SK-N-SH (cell line): ENCODE data around the gene CEP63. TPM values are rescaled to one million over a fixed set of nuclear protein-coding genes. Genes with fewer than 3 reads are reported as not detected.

Source experiments
- CTCF ChIA-PET: fragments of 300-600, 350-600 bp; formaldehyde crosslinking; extraction: SDS; loops from one replicate; lab custom pipeline; 2021; lab: Yijun Ruan, JAX
- POLR2A ChIA-PET: fragments of 350-600 bp; sonication (Branson Sonifier 250); formaldehyde crosslinking; extraction: SDS; loops from one replicate; lab custom pipeline; 2020; ENCODE audit warnings: antibody characterized with exemption, inconsistent platforms; lab: Yijun Ruan, JAX
- DNase-seq: peaks from one replicate; pipeline ENCODE4 v3.0.0; 2012
- H2AFZ ChIP-seq: fragments of 200-600 bp; sonication (generic); 2 replicates; pipeline ENCODE4 v1.8.1; 2016; ENCODE audit warnings: antibody characterized with exemption, mild to moderate bottlenecking, low read depth
- H3F3A ChIP-seq: fragments of 200-600 bp; sonication (generic); replicated peaks from 2 replicates; pipeline ENCODE3; 2016; ENCODE audit warnings: antibody characterized with exemption, mild to moderate bottlenecking; ENCODE audit not compliant: insufficient read depth
- H3K27ac ChIP-seq, 2 experiments: fragments of 200-500 bp in 1 of 2; fragments of 200-600 bp in 1 of 2; sonication (Bioruptor generic) in 1 of 2; sonication (generic), shearing (Covaris generic) in 1 of 2; 2 replicates each; pipeline versions ENCODE4 v1.5.1 to v1.6.1; 2014 to 2016; ENCODE audit warnings: low read depth in 2 of 2, inconsistent platforms in 1 of 2, low read length in 1 of 2, mild to moderate bottlenecking in 1 of 2, mixed read lengths in 1 of 2
- H3K27me3 ChIP-seq: fragments of 200-600 bp; sonication (generic), shearing (Covaris generic); 2 replicates; pipeline ENCODE4 v1.6.1; 2016; ENCODE audit warnings: mixed run types; ENCODE audit not compliant: insufficient read depth
- H3K36me3 ChIP-seq, 2 experiments: fragments of 200-500 bp in 1 of 2; fragments of 200-600 bp in 1 of 2; sonication (Bioruptor generic) in 1 of 2; sonication (generic) in 1 of 2; replicated peaks in 1 of 2; 2 replicates each; pipeline versions ENCODE3 to v1.5.1; 2014 to 2016; ENCODE audit warnings: low read length in 1 of 2, mild to moderate bottlenecking in 1 of 2; ENCODE audit not compliant: insufficient read depth in 2 of 2, control insufficient read depth in 1 of 2
- H3K4me1 ChIP-seq, 2 experiments: fragments of 200-500 bp in 1 of 2; fragments of 200-600 bp in 1 of 2; sonication (Bioruptor generic) in 1 of 2; sonication (generic), shearing (Covaris generic) in 1 of 2; 2 replicates each; pipeline versions ENCODE4 v1.5.1 to v1.6.1; 2014 to 2016; ENCODE audit warnings: low read depth in 1 of 2, low read length in 1 of 2, mixed run types in 1 of 2; ENCODE audit not compliant: insufficient read depth in 2 of 2, control insufficient read depth in 1 of 2
- H3K4me2 ChIP-seq: fragments of 200-600 bp; sonication (generic), shearing (Covaris generic); 2 replicates; pipeline ENCODE4 v1.6.1; 2017; ENCODE audit warnings: mixed run types
- H3K4me3 ChIP-seq, 2 experiments: fragments of 200-500 bp in 1 of 2; fragments of 200-600 bp in 1 of 2; sonication (Bioruptor generic) in 1 of 2; sonication (generic), shearing (Covaris generic) in 1 of 2; 2 replicates each; pipeline versions ENCODE4 v1.5.1 to v1.8.1; 2014 to 2016; ENCODE audit warnings: low read depth in 2 of 2, inconsistent platforms in 1 of 2, low read length in 1 of 2, mild to moderate bottlenecking in 1 of 2, mixed read lengths in 1 of 2, moderate library complexity in 1 of 2
- H3K79me2 ChIP-seq: fragments of 200-600 bp; sonication (generic); 2 replicates; pipeline ENCODE4 v1.8.1; 2017; ENCODE audit warnings: mild to moderate bottlenecking; ENCODE audit not compliant: insufficient read depth
- H3K9ac ChIP-seq: fragments of 200-600 bp; sonication (generic); 2 replicates; pipeline ENCODE4 v1.6.1; 2017; ENCODE audit warnings: mixed run types
- H3K9me2 ChIP-seq: fragments of 200-600 bp; sonication (generic); 2 replicates; pipeline ENCODE4 v1.6.1; 2017; ENCODE audit warnings: mixed run types
- H3K9me3 ChIP-seq: fragments of 200-600 bp; sonication (generic); 2 replicates; pipeline ENCODE4 v1.6.1; 2017; ENCODE audit warnings: mixed run types, mild to moderate bottlenecking, moderate library complexity
- H4K20me1 ChIP-seq: fragments of 200-600 bp; sonication (generic); 2 replicates; pipeline ENCODE4 v1.6.1; 2017; ENCODE audit warnings: mild to moderate bottlenecking, mixed run types; ENCODE audit not compliant: insufficient read depth
- FOXM1 ChIP-seq: IDR thresholded peaks from 2 replicates; pipeline ENCODE4 v1.4.0; 2012; ENCODE audit warnings: low read depth, mild to moderate bottlenecking
- MEF2A ChIP-seq: IDR thresholded peaks from 2 replicates; pipeline ENCODE4 v1.4.0; 2012; ENCODE audit warnings: low read depth, borderline replicate concordance
- MXI1 ChIP-seq: IDR thresholded peaks from 2 replicates; pipeline ENCODE4 v1.6.1; 2012; ENCODE audit warnings: mild to moderate bottlenecking, low read depth, low read length, improper control_type of control experiment
- NFIC ChIP-seq: IDR thresholded peaks from 2 replicates; pipeline ENCODE4 v1.4.0; 2012; ENCODE audit warnings: borderline replicate concordance
- NRF1 ChIP-seq: IDR thresholded peaks from 2 replicates; pipeline ENCODE4 v1.6.1; 2012; ENCODE audit warnings: low read depth, mild to moderate bottlenecking, low read length
- POLR2AphosphoS5 ChIP-seq: IDR thresholded peaks from 2 replicates; pipeline ENCODE4 v1.6.1; 2012; ENCODE audit warnings: low read depth, low read length
- TCF12 ChIP-seq: IDR thresholded peaks from 2 replicates; pipeline ENCODE4 v1.4.0; 2012
- YY1 ChIP-seq: IDR thresholded peaks from 2 replicates; pipeline ENCODE4 v1.4.0; 2012; ENCODE audit warnings: low read depth, mild to moderate bottlenecking
- WGBS: methylation state at CpG from one replicate; pipeline ENCODE4 v1.1.6; 2017; ENCODE audit warnings: low lambda C conversion rate; 5-methylcytosine and 5-hydroxymethylcytosine counted together
- polyA plus RNA-seq, 3 experiments: library from polyadenylated mRNA; depleted of rRNA; stranded (reverse); fragments of >200 nt; gene quantifications; 2 replicates each; pipeline ENCODE4 v1.2.3, GENCODE V29; 2012
- TF ChIP-seq, protein P1 (sequence below): IDR thresholded peaks from 2 replicates; pipeline ENCODE4 v1.4.0; 2012; ENCODE audit warnings: low read depth, borderline replicate concordance
- TF ChIP-seq, protein P2 (sequence below): fragments of 200-600 bp; sonication (generic); IDR thresholded peaks from 2 replicates; pipeline ENCODE4 v1.6.1; 2017; ENCODE audit warnings: antibody characterized with exemption, mild to moderate bottlenecking, moderate library complexity
- TF ChIP-seq, protein P3 (sequence below): IDR thresholded peaks from 2 replicates; pipeline ENCODE4 v1.4.0; 2012; ENCODE audit warnings: low read depth
- TF ChIP-seq, protein P4 (sequence below): IDR thresholded peaks from 2 replicates; pipeline ENCODE4 v1.6.1; 2012; ENCODE audit warnings: mild to moderate bottlenecking, low read depth, low read length, moderate library complexity
- TF ChIP-seq, protein P5 (sequence below): fragments of 150-350 bp; IDR thresholded peaks from 2 replicates; pipeline ENCODE4 v1.6.1; 2016; ENCODE audit warnings: mild to moderate bottlenecking, low read depth, low read length
- TF ChIP-seq, protein P6 (sequence below): fragments of 150-350 bp; IDR thresholded peaks from 2 replicates; pipeline ENCODE4 v1.6.1; 2017; ENCODE audit warnings: antibody characterized with exemption, low read length, low read depth, borderline replicate concordance
- TF ChIP-seq, protein P7 (sequence below): IDR thresholded peaks from 2 replicates; pipeline ENCODE4 v1.4.0; 2012; ENCODE audit warnings: low read depth, borderline replicate concordance

The CEP63 gene
- polyA plus RNA-seq, 1 of the 3 experiments (the other 2 are of a cell fraction): 6.3 TPM

DNA sequence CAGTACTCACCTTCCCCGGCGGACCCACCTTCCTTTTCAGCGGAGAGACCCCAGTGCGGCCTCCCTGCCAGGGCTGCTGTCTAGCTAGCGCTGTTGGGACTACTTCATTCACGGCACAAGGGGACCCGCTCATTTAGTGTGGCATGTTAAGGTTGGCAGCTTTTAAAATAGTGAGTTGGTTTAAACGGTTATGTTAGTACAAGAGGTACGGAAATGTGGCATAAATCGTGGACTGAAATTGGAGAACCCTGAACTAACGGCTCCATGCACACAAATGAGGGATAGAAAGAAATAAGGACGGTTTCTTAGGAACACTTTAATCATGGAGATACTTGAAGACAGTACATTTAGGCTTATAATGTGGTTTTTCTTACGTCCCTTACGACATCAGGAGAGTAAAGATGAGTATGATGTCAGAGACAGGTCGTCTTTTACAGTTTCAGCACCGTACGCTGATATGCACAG is 752 bp downstream of the CEP63 start:
- TF ChIP-seq, protein P1, sequence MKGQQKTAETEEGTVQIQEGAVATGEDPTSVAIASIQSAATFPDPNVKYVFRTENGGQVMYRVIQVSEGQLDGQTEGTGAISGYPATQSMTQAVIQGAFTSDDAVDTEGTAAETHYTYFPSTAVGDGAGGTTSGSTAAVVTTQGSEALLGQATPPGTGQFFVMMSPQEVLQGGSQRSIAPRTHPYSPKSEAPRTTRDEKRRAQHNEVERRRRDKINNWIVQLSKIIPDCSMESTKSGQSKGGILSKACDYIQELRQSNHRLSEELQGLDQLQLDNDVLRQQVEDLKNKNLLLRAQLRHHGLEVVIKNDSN: no peak
- TF ChIP-seq, protein P2, sequence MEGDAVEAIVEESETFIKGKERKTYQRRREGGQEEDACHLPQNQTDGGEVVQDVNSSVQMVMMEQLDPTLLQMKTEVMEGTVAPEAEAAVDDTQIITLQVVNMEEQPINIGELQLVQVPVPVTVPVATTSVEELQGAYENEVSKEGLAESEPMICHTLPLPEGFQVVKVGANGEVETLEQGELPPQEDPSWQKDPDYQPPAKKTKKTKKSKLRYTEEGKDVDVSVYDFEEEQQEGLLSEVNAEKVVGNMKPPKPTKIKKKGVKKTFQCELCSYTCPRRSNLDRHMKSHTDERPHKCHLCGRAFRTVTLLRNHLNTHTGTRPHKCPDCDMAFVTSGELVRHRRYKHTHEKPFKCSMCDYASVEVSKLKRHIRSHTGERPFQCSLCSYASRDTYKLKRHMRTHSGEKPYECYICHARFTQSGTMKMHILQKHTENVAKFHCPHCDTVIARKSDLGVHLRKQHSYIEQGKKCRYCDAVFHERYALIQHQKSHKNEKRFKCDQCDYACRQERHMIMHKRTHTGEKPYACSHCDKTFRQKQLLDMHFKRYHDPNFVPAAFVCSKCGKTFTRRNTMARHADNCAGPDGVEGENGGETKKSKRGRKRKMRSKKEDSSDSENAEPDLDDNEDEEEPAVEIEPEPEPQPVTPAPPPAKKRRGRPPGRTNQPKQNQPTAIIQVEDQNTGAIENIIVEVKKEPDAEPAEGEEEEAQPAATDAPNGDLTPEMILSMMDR: no peak
- TF ChIP-seq, protein P3, sequence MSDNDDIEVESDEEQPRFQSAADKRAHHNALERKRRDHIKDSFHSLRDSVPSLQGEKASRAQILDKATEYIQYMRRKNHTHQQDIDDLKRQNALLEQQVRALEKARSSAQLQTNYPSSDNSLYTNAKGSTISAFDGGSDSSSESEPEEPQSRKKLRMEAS: no peak
- TF ChIP-seq, all 33 proteins: peak for 0
- Histone ChIP-seq H3K4me2 (peak overlapping the region; percentile 92), H3F3A (peaks cover 50% of the 10 kb centered on the region), H3K9me3 (no peaks in the 10 kb centered on the region), H3K27ac (peak overlapping the region; percentile 95 to 98), H3K27me3 (no peaks in the 10 kb centered on the region), H3K79me2 (peaks cover 93% of the 10 kb centered on the region), H3K4me1 (peaks cover 12 to 33% of the 10 kb centered on the region in 2 experiments), H3K9ac (peak overlapping the region; percentile 95), H3K9me2 (no peaks in the 10 kb centered on the region), H2AFZ (peak overlapping the region; percentile 32; the same call in 1 of the 2 replicates), H4K20me1 (no peaks in the 10 kb centered on the region), H3K4me3 (peak overlapping the region; percentile 85 to 96), H3K36me3 (peaks cover 13 to 14% of the 10 kb centered on the region in 2 experiments)
- peak; percentile 16 for DNase-seq
- ChIA-PET CTCF (interaction anchor here (0.7 to 17.6 kb wide), 7 partner anchors 10 to 558 kb away, joined by 3 to 375 read pairs (median 3); partner anchors contain the start of gene RYK), POLR2A (interaction anchor here (0.6 to 1.4 kb wide), 2 partner anchors 27 to 79 kb away, joined by 3 to 6 read pairs; no protein-coding TSS in a partner anchor)
- WGBS: 2% methylated on average over 16 of the region's 17 CpGs

DNA sequence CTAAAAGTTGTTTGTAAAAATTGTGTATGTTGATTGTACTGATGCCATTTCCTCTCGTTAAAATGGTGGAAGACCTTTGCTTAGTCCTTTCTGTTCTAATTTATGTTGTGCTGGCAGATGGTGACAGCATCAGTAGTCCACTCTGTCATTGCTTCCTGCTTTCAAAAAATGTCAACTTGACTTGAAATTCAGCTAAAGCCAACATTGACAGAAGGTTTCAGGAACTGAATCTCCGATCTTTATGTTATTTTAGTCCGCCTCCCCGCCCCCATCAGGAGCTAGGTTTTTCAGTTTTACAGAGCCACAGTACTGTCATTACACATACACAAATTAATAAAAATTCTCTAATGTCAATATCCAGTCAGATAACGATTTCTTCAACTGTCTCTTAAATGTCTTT is 1.5 kb downstream of the CEP63 start:
- H3K27me3 ChIP-seq: no peaks in the 10 kb centered on the region
- ChIA-PET POLR2A (no interaction called here), CTCF (interaction anchor here (0.5 to 17.6 kb wide), 5 partner anchors 11 to 274 kb away, joined by 3 to 375 read pairs (median 3); no protein-coding TSS in a partner anchor)
- peak overlapping the region; percentile 85 to 96; a peak in 2 of 4 replicates for H3K4me3 ChIP-seq
- 72% methylated on average over 5 of the region's 5 CpGs for WGBS
- H4K20me1 ChIP-seq: no peaks in the 10 kb centered on the region
- DNase-seq: peak; percentile 22
- H3K4me2 ChIP-seq: peak overlapping the region; percentile 92
- peaks cover 47% of the 10 kb centered on the region for H3F3A ChIP-seq
- H3K27ac ChIP-seq: peak overlapping the region in 1 of 2 experiments; percentile 95; a peak in 2 of 4 replicates
- H3K4me1 ChIP-seq: peaks cover 12 to 30% of the 10 kb centered on the region in 2 experiments
- no peaks in the 10 kb centered on the region for H3K9me2 ChIP-seq
- peaks cover 5 to 6% of the 10 kb centered on the region in 2 experiments for H3K36me3 ChIP-seq
- H3K9ac ChIP-seq: peak overlapping the region; percentile 95
- no peaks in the 10 kb centered on the region for H3K9me3 ChIP-seq
- peaks cover 93% of the 10 kb centered on the region for H3K79me2 ChIP-seq
- no peak overlapping the region for H2AFZ ChIP-seq
- TF ChIP-seq POLR2AphosphoS5 (no peak), NFIC (no peak), TCF12 (no peak), YY1 (no peak), FOXM1 (no peak), MXI1 (no peak), NRF1 (no peak), MEF2A (no peak)
- TF ChIP-seq, protein P4, sequence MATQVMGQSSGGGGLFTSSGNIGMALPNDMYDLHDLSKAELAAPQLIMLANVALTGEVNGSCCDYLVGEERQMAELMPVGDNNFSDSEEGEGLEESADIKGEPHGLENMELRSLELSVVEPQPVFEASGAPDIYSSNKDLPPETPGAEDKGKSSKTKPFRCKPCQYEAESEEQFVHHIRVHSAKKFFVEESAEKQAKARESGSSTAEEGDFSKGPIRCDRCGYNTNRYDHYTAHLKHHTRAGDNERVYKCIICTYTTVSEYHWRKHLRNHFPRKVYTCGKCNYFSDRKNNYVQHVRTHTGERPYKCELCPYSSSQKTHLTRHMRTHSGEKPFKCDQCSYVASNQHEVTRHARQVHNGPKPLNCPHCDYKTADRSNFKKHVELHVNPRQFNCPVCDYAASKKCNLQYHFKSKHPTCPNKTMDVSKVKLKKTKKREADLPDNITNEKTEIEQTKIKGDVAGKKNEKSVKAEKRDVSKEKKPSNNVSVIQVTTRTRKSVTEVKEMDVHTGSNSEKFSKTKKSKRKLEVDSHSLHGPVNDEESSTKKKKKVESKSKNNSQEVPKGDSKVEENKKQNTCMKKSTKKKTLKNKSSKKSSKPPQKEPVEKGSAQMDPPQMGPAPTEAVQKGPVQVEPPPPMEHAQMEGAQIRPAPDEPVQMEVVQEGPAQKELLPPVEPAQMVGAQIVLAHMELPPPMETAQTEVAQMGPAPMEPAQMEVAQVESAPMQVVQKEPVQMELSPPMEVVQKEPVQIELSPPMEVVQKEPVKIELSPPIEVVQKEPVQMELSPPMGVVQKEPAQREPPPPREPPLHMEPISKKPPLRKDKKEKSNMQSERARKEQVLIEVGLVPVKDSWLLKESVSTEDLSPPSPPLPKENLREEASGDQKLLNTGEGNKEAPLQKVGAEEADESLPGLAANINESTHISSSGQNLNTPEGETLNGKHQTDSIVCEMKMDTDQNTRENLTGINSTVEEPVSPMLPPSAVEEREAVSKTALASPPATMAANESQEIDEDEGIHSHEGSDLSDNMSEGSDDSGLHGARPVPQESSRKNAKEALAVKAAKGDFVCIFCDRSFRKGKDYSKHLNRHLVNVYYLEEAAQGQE: no peak
- TF ChIP-seq, protein P5, sequence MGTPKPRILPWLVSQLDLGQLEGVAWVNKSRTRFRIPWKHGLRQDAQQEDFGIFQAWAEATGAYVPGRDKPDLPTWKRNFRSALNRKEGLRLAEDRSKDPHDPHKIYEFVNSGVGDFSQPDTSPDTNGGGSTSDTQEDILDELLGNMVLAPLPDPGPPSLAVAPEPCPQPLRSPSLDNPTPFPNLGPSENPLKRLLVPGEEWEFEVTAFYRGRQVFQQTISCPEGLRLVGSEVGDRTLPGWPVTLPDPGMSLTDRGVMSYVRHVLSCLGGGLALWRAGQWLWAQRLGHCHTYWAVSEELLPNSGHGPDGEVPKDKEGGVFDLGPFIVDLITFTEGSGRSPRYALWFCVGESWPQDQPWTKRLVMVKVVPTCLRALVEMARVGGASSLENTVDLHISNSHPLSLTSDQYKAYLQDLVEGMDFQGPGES: no peak
- TF ChIP-seq, protein P6, sequence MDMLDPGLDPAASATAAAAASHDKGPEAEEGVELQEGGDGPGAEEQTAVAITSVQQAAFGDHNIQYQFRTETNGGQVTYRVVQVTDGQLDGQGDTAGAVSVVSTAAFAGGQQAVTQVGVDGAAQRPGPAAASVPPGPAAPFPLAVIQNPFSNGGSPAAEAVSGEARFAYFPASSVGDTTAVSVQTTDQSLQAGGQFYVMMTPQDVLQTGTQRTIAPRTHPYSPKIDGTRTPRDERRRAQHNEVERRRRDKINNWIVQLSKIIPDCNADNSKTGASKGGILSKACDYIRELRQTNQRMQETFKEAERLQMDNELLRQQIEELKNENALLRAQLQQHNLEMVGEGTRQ: no peak
- TF ChIP-seq, protein P7, sequence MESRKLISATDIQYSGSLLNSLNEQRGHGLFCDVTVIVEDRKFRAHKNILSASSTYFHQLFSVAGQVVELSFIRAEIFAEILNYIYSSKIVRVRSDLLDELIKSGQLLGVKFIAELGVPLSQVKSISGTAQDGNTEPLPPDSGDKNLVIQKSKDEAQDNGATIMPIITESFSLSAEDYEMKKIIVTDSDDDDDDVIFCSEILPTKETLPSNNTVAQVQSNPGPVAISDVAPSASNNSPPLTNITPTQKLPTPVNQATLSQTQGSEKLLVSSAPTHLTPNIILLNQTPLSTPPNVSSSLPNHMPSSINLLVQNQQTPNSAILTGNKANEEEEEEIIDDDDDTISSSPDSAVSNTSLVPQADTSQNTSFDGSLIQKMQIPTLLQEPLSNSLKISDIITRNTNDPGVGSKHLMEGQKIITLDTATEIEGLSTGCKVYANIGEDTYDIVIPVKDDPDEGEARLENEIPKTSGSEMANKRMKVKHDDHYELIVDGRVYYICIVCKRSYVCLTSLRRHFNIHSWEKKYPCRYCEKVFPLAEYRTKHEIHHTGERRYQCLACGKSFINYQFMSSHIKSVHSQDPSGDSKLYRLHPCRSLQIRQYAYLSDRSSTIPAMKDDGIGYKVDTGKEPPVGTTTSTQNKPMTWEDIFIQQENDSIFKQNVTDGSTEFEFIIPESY: no peak
